Thoracic aorta (tissue), 2 donors: ENCODE results near the gene ANO7. TPM values are rescaled to one million over a fixed set of nuclear protein-coding genes. Genes with fewer than 3 reads are reported as not detected.

Experiments
- ATAC-seq: fragments of 150-250 bp; one replicate; pipeline ENCODE4 v1.8.0; 2017; ENCODE audit warnings: low read depth; ENCODE audit not compliant: insufficient number of reproducible peaks, low FRiP score
- DNase-seq: peaks from one replicate; pipeline ENCODE4 v3.0.0-alpha.2; 2020; ENCODE audit warnings: low spot score
- H3K27ac ChIP-seq, 2 donors: fragments of 200-600 bp; sonication (generic); 1 replicate in 1 of 2; 2 replicates in 1 of 2; pipeline ENCODE4 v1.5.1; 2016; ENCODE audit warnings: mild to moderate bottlenecking in 2 of 2, moderate library complexity in 2 of 2
- H3K27me3 ChIP-seq: fragments of 200-600 bp; sonication (generic); replicated peaks from 2 replicates; pipeline ENCODE4 v1.6.0; 2016; ENCODE audit warnings: mild to moderate bottlenecking; ENCODE audit not compliant: insufficient read depth
- H3K36me3 ChIP-seq: fragments of 200-600 bp; sonication (generic); one replicate; pipeline ENCODE4 v1.5.1; 2016
- H3K4me1 ChIP-seq, 2 donors: fragments of 200-600 bp; sonication (generic); 1 replicate in 1 of 2; 2 replicates in 1 of 2; pipeline versions ENCODE4 v1.5.1 to v1.6.0; 2016; ENCODE audit warnings: low read depth in 2 of 2, mild to moderate bottlenecking in 1 of 2; ENCODE audit not compliant: control insufficient read depth in 1 of 2
- H3K4me3 ChIP-seq: fragments of 200-600 bp; sonication (generic); 2 replicates; pipeline ENCODE4 v1.5.1; 2016; ENCODE audit warnings: mild to moderate bottlenecking
- H3K9me3 ChIP-seq: fragments of 200-600 bp; sonication (generic); 2 replicates; pipeline ENCODE4 v1.5.1; 2016
- CTCF ChIP-seq: fragments of 200-600 bp; sonication (generic); IDR thresholded peaks from one replicate; pipeline ENCODE4 v1.5.1; 2019; ENCODE audit warnings: antibody characterized with exemption
- total RNA-seq, 2 donors: library from RNA; depleted of rRNA; stranded (reverse); fragments of >200 nt; gene quantifications; one replicate each; pipeline versions ENCODE4 v1.1.0 to v1.2.3, GENCODE V29; 2016

The ANO7 gene
- total RNA-seq, 2 donors from 2014 or later: 0.27 to 1.2 TPM

- Histone ChIP-seq H3K27me3 (no peaks in the 10 kb centered on the region), H3K36me3 (no peaks in the 10 kb centered on the region), H3K27ac (no peak overlapping the region), H3K9me3 (no peaks in the 10 kb centered on the region), H3K4me1 (no peaks in the 10 kb centered on the region), H3K4me3 (no peak overlapping the region)
- no peak for TF ChIP-seq CTCF
- no peak for ATAC-seq
- DNase-seq: no peak
Measured at GRCh38 chr2:241204490-241204889, 16.0 kb downstream of the ANO7 start.

- H3K9me3 ChIP-seq: no peaks in the 10 kb centered on the region
- ATAC-seq: no peak
- H3K4me3 ChIP-seq: no peak overlapping the region
Measured at GRCh38 chr2:241205086-241205485, 16.6 kb downstream of the ANO7 start.

GRCh38 chr2:241207151-241207550 is 18.7 kb downstream of the ANO7 start:
- H3K9me3 ChIP-seq: no peaks in the 10 kb centered on the region
- no peak overlapping the region for H3K4me3 ChIP-seq
- no peaks in the 10 kb centered on the region for H3K4me1 ChIP-seq
- TF ChIP-seq CTCF: no peak
- H3K36me3 ChIP-seq: no peaks in the 10 kb centered on the region
- H3K27me3 ChIP-seq: no peaks in the 10 kb centered on the region
- no peak for ATAC-seq
- H3K27ac ChIP-seq: no peak overlapping the region
- no peak for DNase-seq

More at GRCh38 chr2:241205086-241205485, 16.6 kb downstream of the ANO7 start:
- TF ChIP-seq CTCF: no peak
- Histone ChIP-seq H3K27me3 (no peaks in the 10 kb centered on the region), H3K36me3 (no peaks in the 10 kb centered on the region), H3K4me1 (no peaks in the 10 kb centered on the region), H3K27ac (no peak overlapping the region)
- no peak for DNase-seq

- H3K27ac ChIP-seq: no peak overlapping the region
- TF ChIP-seq CTCF: no peak
- no peak overlapping the region for H3K4me3 ChIP-seq
- H3K4me1 ChIP-seq: no peaks in the 10 kb centered on the region
- no peak for DNase-seq
- H3K9me3 ChIP-seq: no peaks in the 10 kb centered on the region
- no peak for ATAC-seq
- H3K27me3 ChIP-seq: no peaks in the 10 kb centered on the region
- no peaks in the 10 kb centered on the region for H3K36me3 ChIP-seq
Measured at GRCh38 chr2:241207641-241208040, 19.2 kb downstream of the ANO7 start.

GRCh38 chr2:241208058-241208457 is 19.6 kb downstream of the ANO7 start:
- no peak for DNase-seq
- no peaks in the 10 kb centered on the region for H3K4me1 ChIP-seq
- no peak for TF ChIP-seq CTCF
- H3K4me3 ChIP-seq: no peak overlapping the region
- ATAC-seq: no peak
- no peaks in the 10 kb centered on the region for H3K36me3 ChIP-seq
- H3K9me3 ChIP-seq: no peaks in the 10 kb centered on the region
- H3K27ac ChIP-seq: no peak overlapping the region
- H3K27me3 ChIP-seq: no peaks in the 10 kb centered on the region
